NCI-H2227 treated with DMSO at 0.1 percent for 48 hours (cell line): Measurements from ENCODE around the gene WWOX.

Source experiments
- DNase-seq: peaks from one replicate; lab custom pipeline; 2025; lab: John Stamatoyannopoulos, UW

WWOX gene

DNA sequence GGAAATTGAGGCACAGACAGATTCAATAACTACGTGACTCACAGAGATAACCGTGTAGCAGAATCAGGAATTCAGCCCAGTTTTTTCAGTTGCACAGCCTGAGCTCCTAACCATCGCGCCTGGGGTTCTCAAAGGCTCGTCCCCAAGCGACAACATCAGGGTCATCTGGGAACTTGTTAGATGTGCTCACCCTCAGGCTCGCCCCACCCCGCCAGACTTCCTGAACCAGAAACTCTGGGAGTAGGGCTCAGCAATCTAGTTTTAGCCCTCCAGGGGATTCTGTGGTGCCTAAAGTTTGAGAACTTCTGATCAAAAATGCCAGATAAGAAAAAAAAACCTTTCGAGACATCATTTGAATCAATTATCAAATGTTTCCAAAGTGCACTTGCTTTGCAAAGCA lies 559.8 kb downstream of the WWOX start:
- DNase-seq, result no peak

DNA sequence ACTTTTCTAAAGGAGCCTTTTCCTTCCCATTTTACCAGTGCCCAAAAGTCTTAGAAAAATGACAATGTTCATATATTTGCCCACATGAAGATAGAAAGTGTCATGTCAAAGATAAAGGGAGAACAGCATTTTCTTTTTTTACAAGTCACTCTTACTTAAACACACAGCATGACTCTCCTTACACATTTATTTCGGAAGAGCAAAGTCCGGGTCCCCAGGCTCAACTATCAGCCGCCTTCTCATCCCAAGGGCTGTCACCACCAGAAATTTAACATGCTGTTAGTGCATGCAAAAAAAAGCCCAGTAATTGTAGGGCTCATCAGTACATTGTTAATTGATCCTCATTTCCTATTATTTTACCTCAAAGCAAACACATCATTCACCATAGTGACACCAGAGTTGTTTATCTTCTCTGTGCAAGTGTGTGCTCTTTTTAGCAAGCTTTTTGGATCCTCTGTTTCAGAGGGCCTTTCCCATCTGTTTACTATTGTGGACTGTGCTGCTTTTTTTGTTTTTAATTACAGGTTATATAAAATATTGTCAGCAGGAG lies 560.3 kb downstream of the WWOX start:
- DNase-seq, result no peak

DNA sequence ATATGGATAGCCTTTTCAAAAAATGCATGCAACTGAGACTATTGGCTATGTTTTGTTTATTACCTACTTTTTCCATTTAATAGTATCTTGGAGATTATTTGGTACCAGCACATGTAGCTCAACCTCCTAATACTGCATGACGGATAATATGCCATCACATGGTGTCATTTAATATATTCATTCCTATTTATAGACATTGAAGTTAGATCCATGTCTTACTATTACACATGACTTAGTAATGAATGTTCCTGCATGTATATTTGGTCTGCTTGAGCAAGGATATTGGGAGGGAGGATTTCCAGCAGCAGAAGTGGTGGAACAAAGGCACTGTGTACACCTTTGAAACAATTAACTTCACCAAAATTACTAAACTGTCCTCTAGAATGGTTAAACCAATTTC lies 561.3 kb downstream of the WWOX start:
- no peak for DNase-seq

DNA sequence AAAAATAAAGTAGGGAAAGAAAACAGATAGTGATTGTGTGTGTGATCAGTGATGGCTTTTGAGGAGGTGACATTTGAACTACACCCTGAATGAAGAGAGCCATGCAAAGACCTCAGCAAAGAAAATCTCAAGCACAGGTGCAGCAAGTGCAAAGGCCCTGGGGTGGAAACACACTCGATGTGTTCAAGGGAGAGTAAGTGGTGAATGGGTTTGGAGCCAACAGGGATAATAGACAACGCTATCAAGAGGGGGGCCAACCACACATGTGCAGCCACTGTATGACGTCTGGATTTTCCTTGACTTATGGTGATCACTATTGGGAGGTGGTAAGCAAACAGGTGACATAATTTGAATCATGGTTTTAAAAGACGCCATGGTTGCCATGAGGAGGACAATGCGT lies 564.2 kb downstream of the WWOX start:
- DNase-seq, result no peak

DNA sequence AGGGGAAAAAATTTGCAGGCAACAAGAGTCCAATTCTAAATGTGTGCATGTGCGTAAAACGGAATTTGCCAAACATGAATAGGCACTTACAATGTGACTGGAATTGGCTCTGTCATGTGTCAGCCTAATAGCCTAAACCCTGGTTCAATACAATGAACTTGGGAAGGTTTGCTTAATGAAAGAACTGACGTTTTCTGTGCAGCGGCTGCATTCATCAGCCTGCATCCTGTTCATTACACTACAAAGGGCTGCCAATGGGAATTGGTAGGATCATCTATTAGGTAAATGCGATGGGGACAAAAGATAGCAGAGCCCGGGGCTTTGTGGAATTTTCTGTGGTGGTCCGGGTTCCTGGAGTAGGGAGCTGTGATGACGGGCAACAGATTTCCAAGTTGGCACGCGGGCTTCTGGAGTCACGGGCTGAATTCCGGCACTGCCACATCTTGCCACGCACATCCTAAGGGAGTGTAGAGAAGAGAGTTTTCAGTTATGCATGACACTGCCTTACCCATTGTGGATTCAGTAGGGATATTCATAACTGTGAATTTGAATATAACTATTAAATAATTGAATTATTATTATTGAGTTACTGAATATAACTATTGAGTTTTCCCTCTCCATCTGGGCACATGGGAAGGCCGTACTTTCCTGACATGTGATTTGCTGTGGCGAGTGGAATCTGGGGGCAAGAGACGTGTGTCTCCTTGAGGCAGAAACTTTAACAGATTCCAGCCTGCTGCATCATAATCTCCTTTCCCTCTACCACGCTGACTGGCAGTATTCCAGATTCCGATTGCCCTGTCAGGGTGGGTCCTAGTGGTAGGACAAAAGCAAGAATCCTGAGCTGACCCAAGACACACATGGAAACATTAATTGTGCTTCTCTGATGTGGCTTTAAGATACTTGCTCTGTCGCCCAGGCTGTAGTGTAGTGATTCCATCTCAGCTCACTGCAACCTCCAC lies 565.6 kb downstream of the WWOX start:
- DNase-seq, result no peak

DNA sequence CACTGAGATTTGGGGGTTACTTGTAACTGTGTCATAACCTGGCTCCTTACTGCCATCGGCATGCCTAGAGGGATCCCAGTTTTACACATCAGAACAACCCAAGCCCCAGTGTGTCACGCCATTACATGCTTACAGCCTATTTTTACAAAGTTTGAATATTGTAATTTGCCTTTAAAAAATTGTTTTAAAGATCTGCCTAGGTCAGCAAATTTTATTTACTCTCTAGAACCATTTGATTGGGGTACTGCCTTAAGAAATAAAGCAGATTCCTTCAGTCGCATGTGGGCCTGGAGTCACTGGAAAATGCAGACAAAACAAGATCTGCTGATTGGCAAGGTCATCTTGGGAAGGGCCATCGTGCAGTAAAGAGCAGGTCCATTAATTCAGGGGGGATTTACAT lies 566.9 kb downstream of the WWOX start:
- DNase-seq, result no peak

DNA sequence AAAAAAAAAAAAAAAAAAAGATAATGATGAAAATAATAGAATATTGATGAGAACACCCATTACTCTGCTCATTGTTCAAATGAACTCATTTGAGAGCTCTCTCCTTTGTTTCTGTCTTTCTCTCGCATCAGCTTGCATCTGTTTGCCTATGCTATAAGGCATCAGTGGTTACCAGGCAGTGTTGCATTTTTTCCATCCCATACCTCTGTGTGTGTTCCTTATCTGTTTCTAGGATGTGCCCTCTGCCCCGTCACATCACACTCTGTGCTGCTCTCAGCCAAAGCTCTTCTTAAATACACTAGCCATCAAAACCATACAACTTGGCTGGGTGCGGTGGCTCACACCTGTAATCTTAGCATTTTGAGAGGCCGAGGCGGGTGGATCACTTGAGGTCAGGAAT lies 568.2 kb downstream of the WWOX start:
- DNase-seq, result no peak

DNA sequence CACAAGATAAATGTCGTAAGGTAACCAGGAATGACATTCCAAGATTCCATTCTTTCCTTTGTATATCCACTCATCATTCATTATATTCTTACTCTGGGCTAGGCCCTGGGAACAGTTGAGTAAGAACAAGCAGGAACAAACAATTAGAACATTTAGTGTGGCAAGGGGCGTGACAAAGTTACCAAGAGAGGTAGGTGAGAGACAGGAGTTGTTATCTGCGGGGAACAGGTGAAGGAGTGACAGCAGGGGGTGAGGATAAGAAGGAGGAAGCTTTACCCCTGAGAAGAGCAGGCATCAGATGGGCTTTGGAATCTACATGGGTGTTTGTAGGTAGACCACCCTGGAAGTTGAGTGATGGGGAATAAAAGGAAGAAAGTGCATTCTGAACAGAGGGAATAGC lies 568.9 kb downstream of the WWOX start:
- DNase-seq, result no peak

GRCh38 chr16:78669994-78670393 lies 570.5 kb downstream of the WWOX start:
- no peak for DNase-seq

GRCh38 chr16:78672779-78673556 lies 573.5 kb downstream of the WWOX start:
- no peak for DNase-seq

GRCh38 chr16:78673884-78674283 lies 574.4 kb downstream of the WWOX start:
- no peak for DNase-seq

GRCh38 chr16:78675312-78675711 lies 575.9 kb downstream of the WWOX start:
- DNase-seq, result no peak

DNA sequence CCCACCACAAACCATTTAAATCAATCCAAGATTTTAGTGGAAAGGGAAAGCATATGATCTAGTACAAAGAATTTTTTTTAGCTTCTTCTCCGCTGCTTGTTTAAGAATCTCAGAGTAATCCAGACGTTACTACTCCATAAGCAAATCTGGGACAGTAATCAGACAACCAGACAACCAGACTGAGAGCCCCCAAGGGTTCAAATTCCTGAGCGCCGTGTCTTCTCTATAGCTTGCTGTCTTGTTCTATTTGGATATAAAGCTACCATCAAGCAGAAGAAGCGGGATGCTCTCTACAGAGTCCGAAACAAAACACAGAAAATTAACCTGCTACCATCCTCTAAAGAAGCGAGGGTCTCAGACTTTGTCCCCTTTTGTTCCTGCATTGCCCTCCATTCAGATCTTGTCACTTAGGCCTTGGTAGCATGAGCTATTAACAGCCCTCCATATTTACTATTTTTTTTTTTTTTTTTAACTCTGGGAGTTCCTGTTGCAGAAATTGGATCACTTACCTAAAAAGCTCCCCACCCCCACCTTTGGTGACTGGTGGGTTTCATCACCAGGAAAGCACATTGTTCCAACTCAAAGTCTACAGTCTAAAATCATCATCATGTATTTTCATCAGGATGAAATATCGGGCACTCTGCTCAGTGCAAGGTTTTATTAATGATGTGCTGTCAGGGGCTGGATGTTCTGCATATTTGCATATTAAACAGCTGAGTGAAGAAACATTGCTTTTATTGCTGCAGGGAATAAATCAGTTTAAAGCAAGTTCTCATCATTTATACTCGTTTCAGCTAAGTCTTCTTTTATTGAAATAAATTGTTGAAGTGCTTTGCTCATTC lies 576.7 kb downstream of the WWOX start:
- no peak for DNase-seq

- no peak for DNase-seq
Measured at GRCh38 chr16:78677181-78677731, 577.8 kb downstream of the WWOX start.

GRCh38 chr16:78679546-78679945 lies 580.1 kb downstream of the WWOX start:
- DNase-seq, result no peak

DNA sequence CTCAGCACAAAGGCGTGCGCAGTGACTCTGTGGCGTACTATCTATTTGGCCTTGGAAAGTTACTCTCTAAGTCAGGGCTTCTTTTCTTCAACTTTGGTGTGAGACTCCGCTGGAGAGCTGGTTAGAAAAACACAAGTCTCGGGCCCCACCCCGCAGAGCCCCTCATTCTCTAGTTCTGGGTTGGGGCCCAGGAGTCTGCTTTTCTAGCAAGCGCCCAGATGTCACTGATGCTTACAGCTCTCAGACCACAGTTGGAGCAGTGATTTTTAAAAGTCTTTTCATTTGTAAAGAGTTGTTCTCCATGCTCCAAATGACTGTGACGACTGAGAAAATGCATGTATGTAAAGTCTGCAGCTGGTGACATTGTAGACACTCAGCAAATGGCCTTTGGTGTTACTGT lies 582.3 kb downstream of the WWOX start:
- no peak for DNase-seq

DNA sequence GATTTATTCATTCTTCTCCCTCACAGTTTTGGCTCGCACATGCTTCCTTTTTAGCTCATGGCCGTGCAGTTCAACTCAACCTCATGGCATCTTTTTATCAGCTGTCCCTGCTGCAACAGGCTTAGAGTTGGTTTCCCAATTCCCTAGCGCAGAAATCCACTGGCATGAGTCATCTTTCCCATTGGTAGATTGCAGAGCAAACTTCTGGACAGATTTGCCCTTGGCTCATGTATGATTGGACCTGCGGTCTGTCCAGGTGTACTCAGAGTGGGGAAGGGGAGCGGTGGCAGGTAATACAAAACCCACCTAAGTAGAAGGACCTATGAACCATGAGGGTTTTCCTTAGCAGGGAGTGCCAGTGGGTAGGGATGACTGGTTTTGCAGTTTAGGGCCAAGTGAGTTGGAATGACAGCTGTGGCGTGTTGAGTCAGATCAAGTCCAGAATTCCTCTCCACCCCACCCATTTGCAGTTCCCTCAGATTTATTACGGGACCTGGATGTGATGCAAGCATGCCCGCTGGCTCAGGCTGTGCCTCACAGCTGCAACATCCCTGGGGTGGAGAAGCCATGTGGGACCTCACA lies 584.7 kb downstream of the WWOX start:
- no peak for DNase-seq

- no peak for DNase-seq
Measured at GRCh38 chr16:78684655-78685375, 585.4 kb downstream of the WWOX start.

GRCh38 chr16:78686601-78687000 lies 587.1 kb downstream of the WWOX start:
- no peak for DNase-seq

- no peak for DNase-seq
Measured at GRCh38 chr16:78689028-78689427, 589.6 kb downstream of the WWOX start.

- no peak for DNase-seq
Measured at GRCh38 chr16:78689536-78689935, 590.1 kb downstream of the WWOX start.
